AG09309 (cell line): ENCODE results near the gene GCN1.

Experiments used
- DNase-seq: peaks from one replicate; pipeline ENCODE4 v3.0.0-alpha.2; 2010; ENCODE audit warnings: low read depth
- H3K4me3 ChIP-seq: 2 replicates; pipeline ENCODE4 v1.5.1; 2011; ENCODE audit warnings: mild to moderate bottlenecking, low read depth, low read length, moderate library complexity; ENCODE audit not compliant: control insufficient read depth
- CTCF ChIP-seq: IDR thresholded peaks from 2 replicates; pipeline ENCODE4 v1.5.1; 2011; ENCODE audit warnings: mild to moderate bottlenecking, low read depth, low read length, inconsistent platforms; ENCODE audit not compliant: insufficient read depth, control insufficient read depth; ENCODE audit errors: missing control alignments

The GCN1 gene

GRCh38 chr12:120142231-120142877, 52.2 kb downstream of the GCN1 start:
- no peak for TF ChIP-seq CTCF
- H3K4me3 ChIP-seq = no peak overlapping the region
- no peak for DNase-seq

- no peak for TF ChIP-seq CTCF
These were observed 53.2 kb downstream of the GCN1 start for GRCh38 chr12:120141336-120141735.

GRCh38 chr12:120140603-120141002, 53.9 kb downstream of the GCN1 start:
- no peak for DNase-seq
- H3K4me3 ChIP-seq = no peak overlapping the region
- TF ChIP-seq CTCF = no peak

More at GRCh38 chr12:120141336-120141735, 53.2 kb downstream of the GCN1 start:
- H3K4me3 ChIP-seq = no peak overlapping the region
- DNase-seq = no peak

GRCh38 chr12:120139958-120140357, 54.6 kb downstream of the GCN1 start:
- TF ChIP-seq CTCF = no peak
- H3K4me3 ChIP-seq = no peak overlapping the region
- no peak for DNase-seq

GRCh38 chr12:120138366-120138765, 56.1 kb downstream of the GCN1 start:
- no peak for TF ChIP-seq CTCF
- DNase-seq = no peak
- H3K4me3 ChIP-seq = no peak overlapping the region

- DNase-seq = no peak
- TF ChIP-seq CTCF = no peak
- no peak overlapping the region for H3K4me3 ChIP-seq
These were observed 56.7 kb downstream of the GCN1 start for GRCh38 chr12:120137833-120138232.
